GM21786 (cell line): ENCODE measurements around the gene ANKRD39.
A peak's percentile ranks its signal among the peaks of the same experiment; 100 is the strongest.

Experiments
- ATAC-seq: cut with Tn5 transposase; IDR thresholded peaks from one replicate; pipeline ENCODE4 v1.9.1; 2021; ENCODE audit not compliant: unreplicated experiment

Gene ANKRD39

GRCh38 chr2:96859099-96859649 is 1.4 kb upstream of the ANKRD39 start:
- no peak for ATAC-seq

DNA sequence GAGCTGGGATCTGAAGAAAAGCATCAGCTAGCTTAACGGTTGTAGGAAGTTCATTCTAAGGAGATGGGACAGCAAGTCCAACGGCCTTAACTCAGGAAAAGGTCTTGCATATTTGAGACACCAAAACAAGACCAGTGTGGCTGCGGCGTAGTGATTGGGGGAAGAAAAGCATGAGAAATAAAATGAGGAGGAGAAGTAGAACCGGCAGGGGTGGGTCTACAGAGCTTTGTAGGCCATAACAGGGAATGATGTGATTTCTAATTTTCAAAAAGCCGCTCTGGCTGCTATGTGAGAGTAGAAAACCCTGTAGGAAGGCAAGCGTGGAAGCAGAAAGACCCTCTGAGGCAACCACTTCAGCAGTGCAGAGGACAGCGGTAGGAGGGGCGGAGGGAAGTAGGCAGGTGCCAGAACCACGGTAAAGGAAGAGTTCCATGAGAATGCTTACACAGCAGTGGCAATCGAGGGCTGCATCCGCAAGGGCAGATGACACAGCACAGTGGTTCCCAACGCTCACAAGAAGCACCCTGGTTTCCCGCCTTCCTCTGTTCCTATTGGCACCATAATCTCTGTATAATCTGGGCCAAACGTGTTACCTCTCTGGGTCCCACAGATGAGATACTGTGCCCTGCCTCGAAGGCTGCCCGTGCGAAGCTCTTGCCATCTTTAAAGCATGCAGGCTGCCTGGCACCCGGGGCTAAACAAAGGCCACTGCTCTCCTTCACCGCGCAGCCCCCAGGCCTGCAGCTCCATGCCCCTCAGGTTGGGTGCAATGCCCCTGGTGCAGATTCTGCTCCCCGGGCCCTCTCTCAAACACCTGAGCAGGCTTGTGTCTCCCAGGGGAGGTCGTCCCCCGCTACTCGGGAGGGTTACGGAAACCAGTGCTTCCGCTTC is 795 bp downstream of the ANKRD39 start:
- ATAC-seq: peak; percentile 18

GRCh38 chr2:96853321-96853720 is 4.5 kb downstream of the ANKRD39 start:
- ATAC-seq: no peak

DNA sequence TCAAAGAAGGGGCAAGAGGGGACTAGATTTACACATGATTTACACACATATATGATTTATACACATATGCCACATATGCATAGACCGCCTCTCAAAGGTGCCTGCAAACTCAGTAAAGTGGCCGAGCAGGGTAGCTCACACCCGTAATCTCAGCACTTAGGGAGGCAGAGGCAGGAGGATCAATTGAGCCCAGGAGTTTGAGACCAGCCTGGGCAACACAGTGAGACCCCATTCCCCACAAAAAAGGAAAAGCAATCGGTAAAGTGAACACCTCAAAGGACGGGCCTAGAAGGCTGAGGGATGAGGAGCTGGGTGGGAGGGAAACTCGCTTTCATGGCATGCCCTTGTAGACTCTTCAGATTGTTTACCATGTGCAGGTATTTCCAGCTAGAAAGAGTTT is 5.1 kb downstream of the ANKRD39 start:
- ATAC-seq: no peak

GRCh38 chr2:96848264-96848663 is 9.6 kb downstream of the ANKRD39 start:
- no peak for ATAC-seq

DNA sequence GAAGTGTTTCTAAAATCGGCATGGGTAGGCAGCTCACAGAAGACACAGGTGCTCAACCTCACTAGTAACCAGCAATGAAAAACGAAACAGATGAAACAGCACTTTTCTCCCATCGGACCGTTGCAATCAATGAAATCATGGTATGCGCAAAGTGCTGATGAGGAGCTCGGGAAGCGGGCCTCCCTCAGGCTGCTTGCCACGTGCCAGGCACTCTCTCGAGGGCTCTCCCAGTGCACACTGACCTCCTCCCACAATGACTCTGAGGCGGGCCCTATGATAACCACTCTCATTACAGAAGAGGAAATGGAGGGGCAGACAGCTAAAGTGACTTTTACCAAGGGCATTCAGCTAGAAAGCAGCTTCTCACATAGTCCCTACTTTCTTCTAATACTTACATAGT is 10.2 kb downstream of the ANKRD39 start:
- no peak for ATAC-seq

GRCh38 chr2:96846825-96847224 is 11.0 kb downstream of the ANKRD39 start:
- ATAC-seq: no peak

DNA sequence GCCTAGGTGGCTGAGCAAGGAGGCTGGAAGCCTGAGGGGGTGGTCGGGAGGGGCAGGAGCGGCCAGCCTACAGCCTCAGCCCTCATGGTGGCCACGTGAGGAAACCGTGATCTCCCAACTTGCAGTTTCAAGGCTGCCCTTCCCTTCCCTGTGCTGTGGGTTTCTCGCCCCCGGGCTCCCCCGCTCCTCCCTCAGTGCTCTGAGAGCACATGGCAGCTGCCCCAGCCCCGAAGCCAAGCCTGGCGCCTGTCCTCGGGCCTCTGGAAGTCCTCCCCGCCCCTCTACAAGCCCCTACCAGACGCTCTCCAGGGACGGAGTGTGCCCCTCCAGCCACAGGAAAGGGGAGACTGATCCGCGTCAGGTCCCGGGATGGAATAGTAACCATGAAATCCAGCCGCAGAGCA is 13.4 kb downstream of the ANKRD39 start:
- ATAC-seq: no peak

DNA sequence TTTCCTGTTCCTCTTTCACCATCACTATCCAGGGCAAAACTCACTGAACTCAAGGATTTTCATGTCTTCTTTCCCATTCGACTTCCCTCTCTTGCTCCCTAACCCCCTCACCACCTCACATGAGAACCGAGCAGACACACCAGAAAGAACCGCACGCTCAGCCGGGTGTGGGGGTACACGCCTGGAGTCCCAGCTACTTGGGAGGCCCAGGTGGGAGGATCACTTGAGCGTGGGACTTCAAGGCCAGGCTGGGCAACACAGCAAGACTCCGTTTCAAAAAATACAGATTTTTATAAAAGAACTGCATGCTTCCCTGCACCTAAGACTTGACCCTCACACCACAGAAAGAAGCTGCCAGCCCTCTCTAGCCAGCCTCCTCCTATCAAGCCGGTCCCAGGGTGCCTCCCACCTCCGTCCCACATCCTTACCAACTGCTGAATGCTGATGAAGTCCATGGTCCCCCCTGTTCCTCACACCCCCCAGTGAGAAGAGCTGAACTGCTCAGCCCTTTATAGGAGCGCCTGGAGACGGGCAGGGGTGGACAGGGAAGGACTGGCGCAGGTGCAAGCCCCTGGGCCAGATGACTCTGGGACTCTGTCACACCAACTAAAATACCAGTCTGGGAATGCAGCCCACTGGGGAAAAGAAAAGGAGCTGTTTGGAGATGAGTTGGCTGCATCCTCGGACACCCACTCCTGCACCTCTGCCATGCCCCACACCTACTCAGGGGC is 14.1 kb downstream of the ANKRD39 start, which contains the start of gene ANKRD23:
Gene ANKRD23, minus strand, starts transcription at position 484 of the 731 bp plus-strand sequence. Its CDS starts 29 bp downstream, at position 455.
- ATAC-seq: no peak

- no peak for ATAC-seq
Observed at GRCh38 chr2:96842600-96842999, 15.2 kb downstream of the ANKRD39 start.

GRCh38 chr2:96841701-96842495 is 15.9 kb downstream of the ANKRD39 start:
- no peak for ATAC-seq

DNA sequence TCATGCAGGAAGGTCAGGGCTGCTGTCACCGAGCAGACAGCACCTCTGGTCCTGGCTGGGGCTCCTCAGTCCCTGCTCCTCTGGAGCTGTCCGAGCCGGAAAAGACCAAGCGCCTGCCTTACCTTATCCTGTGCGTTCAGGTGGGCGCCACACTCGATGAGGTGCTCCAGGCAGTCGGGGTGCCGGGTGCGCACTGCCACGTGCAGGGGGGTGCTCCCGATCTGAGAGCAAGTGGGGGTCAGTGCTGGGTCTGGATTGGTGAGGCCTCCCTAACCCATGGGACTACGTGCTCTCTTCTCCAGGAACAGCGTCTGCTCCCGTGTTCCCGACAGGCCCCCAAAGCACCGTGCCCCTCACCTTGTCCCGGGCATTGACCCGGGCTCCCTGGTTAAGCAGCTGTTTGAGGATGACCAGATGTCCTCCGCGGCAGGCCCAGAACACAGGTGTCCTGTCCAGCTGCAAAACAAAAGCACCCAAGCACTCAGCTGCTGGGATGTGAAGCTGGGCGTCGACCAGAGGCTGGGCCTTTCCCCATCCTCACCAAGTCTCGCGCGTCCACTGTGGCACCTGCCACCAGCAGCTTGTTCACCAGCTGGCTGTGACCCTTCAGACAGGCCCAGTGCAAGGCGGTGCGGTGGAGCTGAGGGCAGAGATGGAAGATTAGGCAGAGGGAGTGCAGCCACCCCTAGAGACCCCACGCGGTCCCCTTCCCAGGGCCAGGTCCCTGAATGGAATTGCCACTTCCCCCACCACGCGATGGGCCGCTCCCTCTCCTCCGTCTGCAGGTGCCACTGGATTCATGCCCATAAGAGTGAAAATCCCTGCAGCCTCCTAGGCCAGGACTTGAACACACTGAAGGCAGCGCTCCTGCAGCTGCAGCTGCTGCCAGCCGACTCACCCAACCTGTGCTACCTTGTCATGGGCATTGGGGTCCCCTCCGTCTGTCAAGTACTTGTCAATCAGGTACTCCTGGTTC is 17.7 kb downstream of the ANKRD39 start:
- ATAC-seq: peak; percentile 5

DNA sequence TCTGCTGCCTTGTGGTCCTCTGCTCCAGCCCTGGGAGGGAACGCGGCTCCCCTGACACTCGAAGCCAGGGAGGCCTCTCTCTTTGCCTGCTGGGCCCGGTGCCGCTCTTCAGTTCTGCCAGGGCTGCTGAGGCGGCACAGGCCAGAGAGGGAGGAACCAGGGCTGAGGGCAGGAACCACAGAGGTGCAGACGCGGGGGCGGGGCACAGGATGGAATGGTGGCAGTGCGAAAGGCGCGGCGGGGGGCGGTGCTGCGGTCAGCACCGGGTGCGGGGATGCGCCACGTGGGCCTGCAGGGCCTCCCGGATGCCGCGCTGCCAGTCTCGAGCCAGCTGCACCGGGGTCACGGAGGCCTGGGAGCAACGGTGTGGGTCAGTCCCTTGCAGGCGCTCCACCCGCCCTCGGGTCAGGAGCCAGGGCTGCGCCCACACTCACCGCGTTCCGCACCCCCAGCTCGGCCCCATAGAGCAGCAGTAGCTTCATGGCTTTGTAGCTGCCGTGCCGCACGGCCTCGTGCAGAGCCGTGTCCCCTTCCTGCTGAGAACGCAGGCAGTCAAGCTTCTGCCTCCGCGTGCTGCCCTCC is 18.4 kb downstream of the ANKRD39 start:
- peak; percentile 71 for ATAC-seq

GRCh38 chr2:96838345-96839292 is 19.2 kb downstream of the ANKRD39 start:
- ATAC-seq: peak; percentile 7

DNA sequence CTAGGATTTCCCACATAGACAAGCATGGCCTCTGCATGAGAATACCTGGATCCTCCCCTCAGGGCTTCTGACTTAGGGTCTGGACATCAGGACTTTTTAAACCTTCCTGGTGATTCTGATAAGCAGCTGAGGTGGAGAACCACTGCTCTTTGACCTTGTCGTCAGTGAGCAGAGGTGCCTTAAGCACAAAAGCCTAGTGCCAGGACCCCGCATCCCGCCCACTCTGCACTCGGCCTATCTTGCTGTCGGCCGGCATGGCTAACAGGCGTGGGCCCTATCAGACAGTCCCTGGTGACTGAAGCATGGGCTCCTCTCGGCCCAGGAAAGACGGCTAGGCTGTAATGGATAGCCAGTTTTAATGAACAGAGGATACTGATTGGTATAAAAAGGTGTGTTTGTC is 20.2 kb downstream of the ANKRD39 start:
- no peak for ATAC-seq

- ATAC-seq: no peak
Observed at GRCh38 chr2:96835830-96836229, 22.0 kb downstream of the ANKRD39 start.

GRCh38 chr2:96832754-96833507 is 24.9 kb downstream of the ANKRD39 start:
- ATAC-seq: no peak

DNA sequence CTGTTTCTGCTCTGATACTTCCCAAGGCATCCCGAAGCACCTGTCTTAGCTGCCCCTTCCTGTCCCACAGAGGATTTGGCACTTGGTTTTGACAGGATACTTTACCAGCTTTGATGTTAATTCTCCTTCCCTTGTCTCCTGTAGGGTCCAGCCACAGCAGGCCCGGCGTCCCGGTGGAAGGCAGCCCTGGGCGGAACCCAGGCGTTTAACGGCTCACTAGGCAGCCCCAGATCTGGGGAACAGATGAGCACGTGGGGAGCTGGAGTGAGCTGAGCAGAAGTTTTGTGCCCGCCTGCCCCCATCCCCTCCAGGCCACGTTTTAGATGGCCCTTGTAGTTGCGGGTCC is 25.4 kb downstream of the ANKRD39 start:
- no peak for ATAC-seq
